K562 (cell line): ENCODE data around the gene TENM4. TPM values are rescaled to one million over a fixed set of nuclear protein-coding genes. Genes with fewer than 3 reads are reported as not detected.
A peak's percentile ranks its signal among the peaks of the same experiment; 100 is the strongest.

Experiments
- ATAC-seq: fragments of 200-7000 bp; cut with Tn5 transposase; 3 replicates; pipeline ENCODE4 v1.9.1; 2020; ENCODE audit warnings: moderate library complexity
- BruUV-seq: library from RNA; stranded (reverse); fragments of 400-500 nt; replicated peaks from 2 replicates; lab custom pipeline; 2021; lab: Mats Ljungman, UMichigan
- CTCF ChIA-PET: fragments of 300-600 bp; formaldehyde crosslinking; extraction: SDS; loops from one replicate; lab custom pipeline; 2021; ENCODE audit warnings: low intra/inter-chr PET ratio; lab: Yijun Ruan, JAX
- POLR2A ChIA-PET: fragments of 300-600, 350-650 bp; sonication (Branson Sonifier 250); formaldehyde crosslinking; extraction: SDS; loops from one replicate; lab custom pipeline; 2021; ENCODE audit warnings: antibody characterized with exemption, inconsistent platforms; lab: Yijun Ruan, JAX
- DNase-seq, 4 experiments: peaks; one replicate each; pipeline versions ENCODE4 v3.0.0 to v3.0.0-alpha.2; 2011 to 2018; ENCODE audit warnings: low spot score in 3 of 4, mixed read lengths in 3 of 4; ENCODE audit errors: extremely low read depth in 1 of 4
- FAIRE-seq: peaks from 2 replicates; lab custom pipeline; 2011; peaks lifted over from hg19 to GRCh38; lab: Jason Lieb, UNC
- H2AFZ ChIP-seq: 2 replicates; pipeline ENCODE4 v1.6.0; 2011; ENCODE audit warnings: low read depth, low read length, control low read depth, inconsistent platforms
- H3K27ac ChIP-seq: fragments of 200-600 bp; 3 replicates; pipeline ENCODE4 v1.8.0; 2011; ENCODE audit warnings: low read depth, mild to moderate bottlenecking, control low read depth, inconsistent platforms, low read length, moderate library complexity, mixed read lengths; ENCODE audit errors: extremely low read depth
- H3K27me3 ChIP-seq, 2 experiments: fragments of 300-600 bp in 1 of 2; 2 replicates in 1 of 2; 3 replicates in 1 of 2; pipeline versions ENCODE4 v1.6.0 to v1.8.0; 2011; ENCODE audit warnings: inconsistent platforms in 2 of 2, low read length in 2 of 2, mild to moderate bottlenecking in 1 of 2, mixed read lengths in 1 of 2, moderate library complexity in 1 of 2; ENCODE audit not compliant: control insufficient read depth in 2 of 2, insufficient read depth in 2 of 2
- H3K36me3 ChIP-seq: fragments of 300-600 bp; 3 replicates; pipeline ENCODE4 v1.8.0; 2011; ENCODE audit warnings: mild to moderate bottlenecking, low read length, inconsistent platforms; ENCODE audit not compliant: control insufficient read depth, insufficient read depth
- H3K4me1 ChIP-seq, 2 experiments: fragments of 200-600 bp in 1 of 2; replicated peaks in 1 of 2; 2 replicates in 1 of 2; 3 replicates in 1 of 2; pipeline versions ENCODE4 v1.5.1 to v1.8.0; 2011; ENCODE audit warnings: inconsistent platforms in 2 of 2, low read length in 2 of 2, mild to moderate bottlenecking in 1 of 2, mixed read lengths in 1 of 2, moderate library complexity in 1 of 2; ENCODE audit not compliant: control insufficient read depth in 2 of 2, insufficient read depth in 2 of 2
- H3K4me2 ChIP-seq: 2 replicates; pipeline ENCODE4 v1.6.1; 2011; ENCODE audit warnings: low read length, control low read depth, inconsistent platforms, mixed read lengths; ENCODE audit not compliant: insufficient read depth
- H3K4me3 ChIP-seq: fragments of 200-600 bp; sonication (generic), shearing (Covaris generic); 2 replicates; pipeline ENCODE4 v1.5.1; 2016; ENCODE audit warnings: control low read depth, inconsistent platforms
- H3K79me2 ChIP-seq: fragments of 200-600 bp; 3 replicates; pipeline ENCODE4 v1.8.0; 2011; ENCODE audit warnings: low read length, inconsistent platforms; ENCODE audit not compliant: control insufficient read depth, insufficient read depth
- H3K9ac ChIP-seq, 2 experiments: 2 replicates each; pipeline versions ENCODE4 v1.6.0 to v1.6.1; 2011; ENCODE audit warnings: low read depth in 2 of 2, low read length in 2 of 2, control low read depth in 1 of 2, inconsistent platforms in 1 of 2, mild to moderate bottlenecking in 1 of 2, mixed read lengths in 1 of 2; ENCODE audit not compliant: insufficient read depth in 1 of 2
- H3K9me1 ChIP-seq: one replicate; pipeline ENCODE4 v1.6.0; 2011; ENCODE audit warnings: inconsistent platforms, mild to moderate bottlenecking, low read length, moderate library complexity; ENCODE audit not compliant: control insufficient read depth, insufficient read depth
- H3K9me3 ChIP-seq: replicated peaks from 2 replicates; pipeline ENCODE4 v1.5.1; 2011; ENCODE audit warnings: low read depth, low read length, inconsistent platforms; ENCODE audit not compliant: control insufficient read depth, insufficient read depth
- H4K20me1 ChIP-seq: replicated peaks from 2 replicates; pipeline ENCODE4 v1.6.1; 2011; ENCODE audit warnings: low read length, inconsistent platforms, mixed read lengths; ENCODE audit not compliant: control insufficient read depth, insufficient read depth
- ATF1 ChIP-seq, 2 experiments: fragments of 450-650 bp in 1 of 2; IDR thresholded peaks; 2 replicates each; pipeline ENCODE4 v1.6.1; 2016; ENCODE audit warnings: missing compliant biosample characterization in 1 of 2, missing genetic modification characterization in 1 of 2
- HDAC1 ChIP-seq, 2 experiments: fragments of 450-650 bp; IDR thresholded peaks; 2 replicates each; pipeline ENCODE4 v1.6.1; 2016 to 2017; ENCODE audit warnings: inconsistent platforms in 1 of 2, mild to moderate bottlenecking in 1 of 2, moderate library complexity in 1 of 2
- KDM2B ChIP-seq: fragments of 250-450 bp; sonication (Bioruptor Pico); IDR thresholded peaks from 2 replicates; pipeline ENCODE4 v1.8.0; 2021; ENCODE audit warnings: mild to moderate bottlenecking, moderate library complexity
- MAFK ChIP-seq: IDR thresholded peaks from 2 replicates; pipeline ENCODE4 v1.6.1; 2011; ENCODE audit warnings: low read length, improper control_type of control experiment
- MNT ChIP-seq, 2 experiments: fragments of 450-650 bp; conservative IDR thresholded peaks; 2 replicates each; pipeline ENCODE4 v1.6.1; 2017; ENCODE audit warnings: mild to moderate bottlenecking in 2 of 2, moderate library complexity in 2 of 2
- NFIX ChIP-seq: fragments of 250-450 bp; sonication (Bioruptor Pico); IDR thresholded peaks from 2 replicates; pipeline ENCODE4 v1.4.0; 2020; ENCODE audit warnings: low read depth, mild to moderate bottlenecking, moderate library complexity
- NONO ChIP-seq, 2 experiments: fragments of 200-400 bp in 1 of 2; fragments of 450-650 bp in 1 of 2; formaldehyde crosslinking in 1 of 2; IDR thresholded peaks; 2 replicates each; pipeline ENCODE4 v1.6.1; 2017; ENCODE audit warnings: low read depth in 2 of 2, mild to moderate bottlenecking in 2 of 2, moderate library complexity in 2 of 2, low read length in 1 of 2
- PHF8 ChIP-seq: fragments of 200-600 bp; sonication (generic); IDR thresholded peaks from 2 replicates; pipeline ENCODE4 v1.6.1; 2012; ENCODE audit warnings: mixed run types, mild to moderate bottlenecking, inconsistent platforms, low read length, moderate library complexity, borderline replicate concordance
- SIRT6 ChIP-seq: IDR thresholded peaks from one replicate; pipeline ENCODE4 v1.6.1; 2012; ENCODE audit warnings: low read depth, mild to moderate bottlenecking, control low read depth, inconsistent platforms, low read length, moderate library complexity
- WGBS: fragments of 100-300 bp; shearing (Covaris generic); methylation state at CpG from one replicate; pipeline ENCODE4 v1.1.6; 2016; ENCODE audit warnings: low coverage, mixed read lengths; ENCODE audit not compliant: insufficient coverage; ENCODE audit errors: missing lambda C conversion rate; 5-methylcytosine and 5-hydroxymethylcytosine counted together
- in situ Hi-C: fragments of 300-500 bp; cut with MboI; formaldehyde crosslinking; loops from 4 replicates; pipeline ENCODE4 v1.15.0; 2018; ENCODE audit warnings: inconsistent platforms, mixed read lengths
- intact Hi-C: fragments of 100-400 bp; cut with micrococcal nuclease; formaldehyde crosslinking; loops from 2 replicates; pipeline ENCODE4 v1.14.2; 2022
- polyA plus RNA-seq, 8 experiments: library from polyadenylated mRNA; depleted of rRNA in 4 of 8; stranded (reverse) in 5 of 8; unstranded in 3 of 8; fragments of >200 nt; fragmentation: Nextera tagmentation in 2 of 8; fragmentation: Illumina TruSeq in 1 of 8; extraction: Ambion mirVana in 2 of 8; extraction: Trizol in 1 of 8; gene quantifications; 2 replicates each; pipeline versions ENCODE4 v1.2.1 to v1.2.3, GENCODE V29; 2011 to 2014; ENCODE audit warnings: inconsistent platforms in 1 of 8, missing spikeins in 1 of 8
- total RNA-seq, 7 experiments: library from RNA; depleted of rRNA in 6 of 7; stranded (reverse); fragments of >200 nt in 6 of 7; fragmentation: Illumina TruSeq in 2 of 7; extraction: Trizol in 2 of 7; gene quantifications; 2 replicates each; pipeline versions ENCODE4 v1.2.1 to v1.2.3, GENCODE V29; 2011 to 2021; ENCODE audit warnings: low replicate concordance in 1 of 7
- TF ChIP-seq, protein P1 (sequence below): fragments of 250-450 bp; sonication (Bioruptor Pico); IDR thresholded peaks from 2 replicates; pipeline ENCODE4 v1.8.0; 2021; ENCODE audit warnings: mild to moderate bottlenecking, moderate library complexity
- TF ChIP-seq, protein P2 (sequence below), 2 experiments: fragments of 450-650 bp; IDR thresholded peaks; 2 replicates each; pipeline ENCODE4 v1.6.1; 2016; ENCODE audit warnings: mild to moderate bottlenecking in 2 of 2, borderline replicate concordance in 1 of 2, low read depth in 1 of 2, moderate library complexity in 1 of 2

TENM4 gene
- total and polyA plus RNA-seq, 9 of the 15 experiments (the other 6 are each of a cell fraction or from before 2014, with no cell fraction given): 0.16 TPM; not detected in 8

DNA sequence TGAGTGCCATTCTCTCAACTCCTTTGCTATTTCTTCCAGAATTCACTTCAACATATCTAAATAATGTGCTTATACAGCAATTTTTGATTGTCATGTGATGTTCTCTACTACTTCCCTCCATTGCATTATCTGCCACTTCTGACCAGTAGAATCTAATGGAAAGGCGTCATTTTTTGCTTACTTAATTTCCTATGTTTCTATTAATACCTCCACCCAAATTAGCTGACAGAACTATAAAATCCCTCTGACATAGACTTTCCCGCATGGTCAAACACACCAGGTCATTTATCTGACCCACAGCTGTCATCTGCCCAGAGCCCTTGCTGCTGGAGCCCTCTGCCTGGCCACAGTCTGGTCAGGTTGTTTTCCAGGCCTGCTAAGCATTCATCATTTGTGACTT, 607.6 kb downstream of the TENM4 start:
- FAIRE-seq (no peak), ATAC-seq (no peak), DNase-seq (no peak)
- intact Hi-C loops: loop anchor here (5.0 kb wide), 1 partner anchor 244 kb away; no protein-coding TSS in a partner anchor
- Histone ChIP-seq H3K9me1 (no peaks in the 10 kb centered on the region), H3K4me2 (no peak overlapping the region), H3K79me2 (no peaks in the 10 kb centered on the region), H2AFZ (no peak overlapping the region), H3K4me3 (no peak overlapping the region), H3K36me3 (no peaks in the 10 kb centered on the region), H3K9me3 (no peaks in the 10 kb centered on the region), H3K9ac (no peak overlapping the region), H4K20me1 (no peaks in the 10 kb centered on the region), H3K4me1 (no peaks in the 10 kb centered on the region), H3K27ac (no peak overlapping the region), H3K27me3 (peaks cover 0 to 7% of the 10 kb centered on the region in 2 experiments; a peak in 2 of 5 replicates)
- 0% methylated on average over 2 of the region's 2 CpGs for WGBS
- POLR2A ChIA-PET: no interaction called here
- in situ Hi-C loops: no loop called here
- no TSS peak for BruUV-seq
- CTCF ChIA-PET: no interaction called here
- no peak for TF ChIP-seq ATF1 (CRISPR knock-in tag; IDR thresholded peaks at IDR 0.05)
- no peak for TF ChIP-seq ATF1 (tag; IDR thresholded peaks at IDR 0.05)
- no peak for TF ChIP-seq MNT (conservative IDR thresholded peaks at IDR 0.05)
- TF ChIP-seq KDM2B: no peak
- TF ChIP-seq MAFK: peak; percentile 77
- TF ChIP-seq, protein P1, sequence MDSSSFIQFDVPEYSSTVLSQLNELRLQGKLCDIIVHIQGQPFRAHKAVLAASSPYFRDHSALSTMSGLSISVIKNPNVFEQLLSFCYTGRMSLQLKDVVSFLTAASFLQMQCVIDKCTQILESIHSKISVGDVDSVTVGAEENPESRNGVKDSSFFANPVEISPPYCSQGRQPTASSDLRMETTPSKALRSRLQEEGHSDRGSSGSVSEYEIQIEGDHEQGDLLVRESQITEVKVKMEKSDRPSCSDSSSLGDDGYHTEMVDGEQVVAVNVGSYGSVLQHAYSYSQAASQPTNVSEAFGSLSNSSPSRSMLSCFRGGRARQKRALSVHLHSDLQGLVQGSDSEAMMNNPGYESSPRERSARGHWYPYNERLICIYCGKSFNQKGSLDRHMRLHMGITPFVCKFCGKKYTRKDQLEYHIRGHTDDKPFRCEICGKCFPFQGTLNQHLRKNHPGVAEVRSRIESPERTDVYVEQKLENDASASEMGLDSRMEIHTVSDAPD (CRISPR knock-in tag): no peak
- TF ChIP-seq NONO (IDR thresholded peaks at IDR 0.05; ENCODE audit: low read depth in 2 of 2, low read length in 1 of 2): no peak
- TF ChIP-seq SIRT6: no peak
- TF ChIP-seq, protein P2, sequence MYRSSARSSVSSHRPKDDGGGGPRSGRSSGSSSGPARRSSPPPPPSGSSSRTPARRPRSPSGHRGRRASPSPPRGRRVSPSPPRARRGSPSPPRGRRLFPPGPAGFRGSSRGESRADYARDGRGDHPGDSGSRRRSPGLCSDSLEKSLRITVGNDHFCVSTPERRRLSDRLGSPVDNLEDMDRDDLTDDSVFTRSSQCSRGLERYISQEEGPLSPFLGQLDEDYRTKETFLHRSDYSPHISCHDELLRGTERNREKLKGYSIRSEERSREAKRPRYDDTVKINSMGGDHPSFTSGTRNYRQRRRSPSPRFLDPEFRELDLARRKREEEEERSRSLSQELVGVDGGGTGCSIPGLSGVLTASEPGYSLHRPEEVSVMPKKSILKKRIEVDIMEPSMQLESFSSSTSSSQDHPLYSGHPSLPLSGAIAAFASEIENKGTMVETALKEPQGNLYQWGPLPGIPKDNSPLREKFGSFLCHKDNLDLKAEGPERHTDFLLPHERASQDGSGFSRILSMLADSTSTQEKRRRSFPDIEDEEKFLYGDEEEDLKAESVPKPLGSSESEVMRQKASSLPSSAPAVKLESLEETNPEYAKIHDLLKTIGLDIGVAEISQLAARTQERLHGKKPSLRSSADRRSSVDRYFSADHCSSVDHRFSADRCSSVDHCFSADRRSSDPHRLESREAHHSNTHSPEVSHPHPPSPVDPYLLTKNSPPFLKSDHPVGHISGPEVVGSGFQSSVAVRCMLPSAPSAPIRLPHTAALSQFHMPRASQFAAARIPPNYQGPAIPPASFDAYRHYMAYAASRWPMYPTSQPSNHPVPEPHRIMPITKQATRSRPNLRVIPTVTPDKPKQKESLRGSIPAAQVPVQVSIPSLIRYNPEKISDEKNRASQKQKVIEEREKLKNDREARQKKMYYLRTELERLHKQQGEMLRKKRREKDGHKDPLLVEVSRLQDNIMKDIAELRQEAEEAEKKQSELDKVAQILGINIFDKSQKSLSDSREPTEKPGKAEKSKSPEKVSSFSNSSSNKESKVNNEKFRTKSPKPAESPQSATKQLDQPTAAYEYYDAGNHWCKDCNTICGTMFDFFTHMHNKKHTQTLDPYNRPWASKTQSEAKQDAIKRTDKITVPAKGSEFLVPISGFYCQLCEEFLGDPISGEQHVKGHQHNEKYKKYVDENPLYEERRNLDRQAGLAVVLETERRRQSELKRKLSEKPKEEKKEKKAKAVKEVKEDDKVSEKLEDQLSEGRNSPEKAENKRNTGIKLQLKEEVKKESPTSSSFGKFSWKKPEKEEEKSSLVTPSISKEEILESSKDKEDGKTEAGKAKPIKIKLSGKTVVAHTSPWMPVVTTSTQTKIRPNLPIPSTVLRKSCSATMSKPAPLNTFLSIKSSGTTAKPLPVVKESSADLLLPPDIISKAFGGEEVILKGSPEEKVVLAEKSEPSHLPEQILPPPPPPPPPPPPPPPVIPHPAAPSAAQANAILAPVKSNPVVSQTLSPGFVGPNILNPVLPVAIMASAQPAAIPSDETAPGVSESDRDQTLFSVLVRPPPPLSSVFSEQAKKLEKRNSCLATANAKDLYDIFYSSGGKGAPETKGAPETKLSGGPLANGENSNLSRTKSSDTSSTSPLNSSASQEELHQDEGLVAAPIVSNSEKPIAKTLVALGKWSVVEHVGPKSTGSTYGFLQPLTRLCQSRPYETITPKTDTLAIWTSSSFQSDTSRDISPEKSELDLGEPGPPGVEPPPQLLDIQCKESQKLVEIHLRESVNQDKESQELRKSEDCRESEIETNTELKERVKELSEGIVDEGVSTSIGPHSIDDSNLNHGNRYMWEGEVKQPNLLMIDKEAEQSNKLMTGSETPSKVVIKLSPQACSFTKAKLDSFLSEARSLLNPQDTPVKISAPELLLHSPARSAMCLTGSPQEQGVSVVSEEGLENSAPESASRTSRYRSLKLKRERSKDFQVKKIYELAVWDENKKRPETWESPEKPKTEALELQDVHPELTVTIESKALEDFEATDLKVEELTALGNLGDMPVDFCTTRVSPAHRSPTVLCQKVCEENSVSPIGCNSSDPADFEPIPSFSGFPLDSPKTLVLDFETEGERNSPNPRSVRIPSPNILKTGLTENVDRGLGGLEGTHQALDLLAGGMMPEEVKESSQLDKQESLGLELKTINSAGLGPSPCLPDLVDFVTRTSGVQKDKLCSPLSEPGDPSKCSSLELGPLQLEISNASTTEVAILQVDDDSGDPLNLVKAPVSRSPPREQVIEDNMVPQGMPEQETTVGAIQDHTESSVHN (IDR thresholded peaks at IDR 0.05; ENCODE audit: borderline replicate concordance in 1 of 2, low read depth in 1 of 2): no peak
- TF ChIP-seq NFIX (CRISPR knock-in tag): no peak
- no peak for TF ChIP-seq HDAC1 (IDR thresholded peaks at IDR 0.05)
- TF ChIP-seq PHF8: no peak
